ENCODE data around the gene KDM2B.

- TF ChIP-seq POLR2A (IDR thresholded peaks at IDR 0.05), result no peak
- TF ChIP-seq CTCF (IDR thresholded peaks at IDR 0.05), result no peak
Measured at GRCh38 chr12:121443911-121444841, 136.6 kb downstream of the KDM2B start.
